ENCODE results near the gene PANK2. TPM values are rescaled to one million over a fixed set of nuclear protein-coding genes. Genes with fewer than 3 reads are reported as not detected.
"Not testable (repeated sequence)": the region's sequence is repeated elsewhere in the genome, so short reads cannot be mapped to it uniquely, and the experiment has no call there.

PANK2 gene
- total RNA-seq, 1 experiment from 2014 or later: 48.8 TPM

- no peak for DNase-seq (ENCODE audit: low read depth)
- in situ Hi-C loops (cut with HindIII; ENCODE audit: low pct_unique_long_range_greater_than_20kb, low sequenced_read_pairs): no loop called here
These were observed 46.8 kb downstream of the PANK2 start for GRCh38 chr20:3935956-3936340.

DNA sequence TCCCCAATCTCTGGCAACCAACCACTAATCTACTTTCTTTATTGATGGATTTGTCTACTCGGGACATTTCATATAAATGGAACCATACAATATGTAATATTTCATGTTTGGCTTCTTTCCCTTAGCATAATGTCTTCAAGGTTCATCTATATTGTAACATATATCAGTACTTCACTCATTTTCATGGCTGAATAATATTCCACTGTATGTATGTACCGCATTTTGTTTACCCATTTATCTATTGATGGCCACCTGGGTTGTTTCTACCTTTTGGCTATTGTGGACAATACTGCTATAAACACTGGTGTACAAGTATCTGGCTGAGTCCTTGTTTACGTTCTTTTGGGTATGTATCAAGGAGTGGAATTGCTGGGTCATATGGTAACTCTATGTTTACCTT, 48.4 kb downstream of the PANK2 start:
- in situ Hi-C loops (cut with HindIII; ENCODE audit: low pct_unique_long_range_greater_than_20kb, low sequenced_read_pairs): no loop called here
- no peak for DNase-seq (ENCODE audit: low read depth)

DNA sequence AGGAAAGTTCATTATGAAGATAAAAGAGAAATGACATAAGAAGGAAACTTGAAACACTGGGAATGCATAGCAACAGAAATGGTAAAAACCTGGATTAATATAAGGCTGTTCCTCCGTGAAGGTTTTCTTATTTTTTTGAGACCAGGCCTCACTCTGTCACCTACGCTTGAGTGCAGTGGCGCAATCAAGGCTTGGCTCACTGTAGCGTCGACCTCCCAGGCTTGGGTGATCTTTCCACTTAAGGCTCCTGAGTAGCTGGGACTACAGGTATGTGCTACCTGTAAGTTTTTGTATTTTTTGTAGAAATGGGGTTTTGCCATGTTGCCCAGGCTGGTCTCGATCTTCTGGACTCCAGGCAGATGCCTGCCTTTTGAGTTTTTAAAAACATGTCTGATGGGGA, 51.7 kb downstream of the PANK2 start:
- in situ Hi-C loops (cut with HindIII; ENCODE audit: low pct_unique_long_range_greater_than_20kb, low sequenced_read_pairs): no loop called here
- DNase-seq (ENCODE audit: low read depth): no peak

DNA sequence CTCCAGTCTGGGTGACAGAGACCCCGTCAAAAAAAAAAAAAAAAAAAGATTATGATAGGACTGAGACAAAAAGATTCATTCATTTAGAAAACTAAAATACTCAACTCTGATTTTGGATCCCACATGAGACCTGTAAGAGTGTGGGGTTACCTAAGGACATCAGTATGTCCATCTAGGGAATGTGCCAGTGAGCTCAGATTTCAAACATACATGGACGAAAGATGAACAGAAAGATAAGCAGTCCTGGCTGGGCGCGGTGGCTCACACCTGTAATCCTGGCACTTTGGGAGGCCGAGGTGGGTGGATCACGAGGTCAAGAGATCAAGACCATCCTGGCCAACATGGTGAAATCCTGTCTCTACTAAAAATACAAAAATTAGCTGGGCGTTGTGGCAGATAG, 57.5 kb downstream of the PANK2 start:
- DNase-seq (ENCODE audit: low read depth); in situ Hi-C loops (cut with HindIII; ENCODE audit: low pct_unique_long_range_greater_than_20kb, low sequenced_read_pairs): not testable (repeated sequence)

DNA sequence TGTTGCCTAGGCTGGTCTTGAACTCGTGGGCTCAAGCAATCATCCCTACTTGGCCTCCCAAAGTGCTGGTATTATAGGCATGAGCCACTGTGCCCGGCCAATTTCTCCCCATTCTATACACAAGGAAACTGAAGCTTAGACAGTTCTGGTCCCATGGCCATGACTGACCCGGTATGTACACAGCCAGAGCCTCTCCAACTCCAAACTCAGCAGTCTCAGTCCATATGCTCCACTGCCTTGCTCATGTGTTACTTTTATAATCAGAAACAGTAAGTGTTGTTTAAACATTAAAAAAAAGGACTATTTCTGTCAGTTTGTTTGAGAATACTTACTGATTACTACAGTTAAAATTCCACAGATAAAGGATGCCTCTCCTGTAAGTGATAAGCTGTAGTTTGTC, 75.5 kb downstream of the PANK2 start:
- in situ Hi-C loops (cut with HindIII; ENCODE audit: low pct_unique_long_range_greater_than_20kb, low sequenced_read_pairs): no loop called here
- DNase-seq (ENCODE audit: low read depth): no peak

DNA sequence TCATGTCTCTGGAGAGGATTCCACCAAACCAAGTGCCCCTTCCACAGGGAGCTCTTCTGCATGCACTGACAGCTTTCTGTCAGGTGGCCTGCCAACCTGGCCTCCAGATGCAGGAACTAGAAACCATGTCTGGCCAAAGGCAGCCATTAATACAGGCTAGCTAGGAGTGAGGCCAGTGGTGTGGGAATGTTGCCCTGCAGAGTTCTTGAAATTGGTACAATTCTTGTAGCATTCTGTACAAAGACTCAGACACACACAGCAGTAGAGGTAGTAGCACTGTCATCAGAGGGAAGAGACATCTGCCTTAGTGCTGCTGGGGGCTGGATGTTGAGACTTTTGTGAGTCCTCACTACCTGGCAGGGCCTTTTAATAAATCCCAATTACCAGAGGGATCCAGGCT, 77.4 kb downstream of the PANK2 start:
- in situ Hi-C loops (cut with HindIII; ENCODE audit: low pct_unique_long_range_greater_than_20kb, low sequenced_read_pairs): no loop called here
- DNase-seq (ENCODE audit: low read depth): no peak

DNA sequence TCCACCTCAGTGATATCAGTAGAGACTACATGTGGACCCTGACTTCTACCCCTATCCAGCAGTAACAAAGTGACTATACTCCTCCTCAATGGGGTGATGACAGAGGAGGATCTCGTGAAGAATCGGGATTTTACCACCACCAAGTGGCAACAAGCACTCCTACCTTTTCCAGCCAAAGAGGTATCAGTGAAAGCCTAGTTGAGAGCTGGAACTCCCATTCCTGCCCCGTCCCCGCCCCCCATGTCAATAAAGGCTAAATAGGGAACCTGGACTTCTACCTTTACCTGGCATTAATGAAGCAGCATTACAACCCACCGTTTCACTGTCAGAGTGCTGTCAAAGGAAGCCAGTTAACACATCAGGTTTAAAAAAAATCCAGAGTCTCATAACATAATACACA, 80.8 kb downstream of the PANK2 start:
- in situ Hi-C loops (cut with HindIII; ENCODE audit: low pct_unique_long_range_greater_than_20kb, low sequenced_read_pairs): no loop called here
- no peak for DNase-seq (ENCODE audit: low read depth)

DNA sequence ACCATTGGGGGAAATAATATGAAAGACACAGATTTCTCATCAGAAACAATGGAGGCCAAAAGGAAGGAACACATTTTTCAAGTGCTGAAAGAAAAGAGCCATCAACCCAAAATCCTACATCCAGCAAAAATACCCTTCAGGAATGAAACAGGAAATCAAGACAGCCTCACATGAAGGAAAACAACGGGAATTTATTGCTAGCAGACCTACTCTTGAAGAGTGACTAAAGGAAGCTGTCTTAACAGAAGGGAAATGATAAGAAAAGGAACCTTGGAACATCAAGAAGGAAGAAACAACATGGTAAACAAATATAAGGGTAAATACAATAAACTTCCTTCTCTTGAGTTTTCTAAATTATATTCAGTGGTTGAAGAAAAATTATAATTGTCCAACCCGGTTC, 82.0 kb downstream of the PANK2 start:
- in situ Hi-C loops (cut with HindIII; ENCODE audit: low pct_unique_long_range_greater_than_20kb, low sequenced_read_pairs): no loop called here
- DNase-seq (ENCODE audit: low read depth): no peak

GRCh38 chr20:3972161-3972560, 83.0 kb downstream of the PANK2 start:
- in situ Hi-C loops (cut with HindIII; ENCODE audit: low pct_unique_long_range_greater_than_20kb, low sequenced_read_pairs): no loop called here
- DNase-seq (ENCODE audit: low read depth): no peak

DNA sequence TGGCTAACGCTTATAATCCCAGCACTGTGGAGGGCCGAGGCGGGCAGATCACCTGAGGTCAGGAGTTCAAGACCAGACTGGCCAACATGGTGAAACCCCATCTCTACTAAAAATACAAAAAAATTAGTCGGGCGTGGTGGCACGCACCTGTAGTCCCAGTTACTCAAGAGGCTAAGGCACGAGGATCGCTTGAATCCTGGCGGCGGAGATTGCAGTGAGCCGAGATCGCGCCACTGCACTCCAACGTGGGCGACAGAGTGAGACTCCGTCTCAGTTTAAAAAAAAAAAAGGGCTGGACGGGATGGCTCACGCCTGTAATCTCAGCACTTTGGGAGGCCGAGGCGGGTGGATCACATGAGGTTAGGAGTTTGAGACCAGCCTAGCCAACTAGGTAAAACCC, 83.4 kb downstream of the PANK2 start:
- in situ Hi-C loops (cut with HindIII; ENCODE audit: low pct_unique_long_range_greater_than_20kb, low sequenced_read_pairs); DNase-seq (ENCODE audit: low read depth): not testable (repeated sequence)

GRCh38 chr20:3973705-3974104, 84.5 kb downstream of the PANK2 start:
- no peak for DNase-seq (ENCODE audit: low read depth)

GRCh38 chr20:3976511-3976910, 87.3 kb downstream of the PANK2 start:
- in situ Hi-C loops (cut with HindIII; ENCODE audit: low pct_unique_long_range_greater_than_20kb, low sequenced_read_pairs): no loop called here
- DNase-seq (ENCODE audit: low read depth): no peak

More at GRCh38 chr20:3973705-3974104, 84.5 kb downstream of the PANK2 start:
- in situ Hi-C loops (cut with HindIII; ENCODE audit: low pct_unique_long_range_greater_than_20kb, low sequenced_read_pairs): no loop called here

Other genes starting within 250 kb of the PANK2 start
- not detected in 2 replicates for gene GFRA4, start 226.0 kb upstream of the PANK2 start, total RNA-seq (2014; rRNA removed; shearing (Covaris generic); ENCODE audit: low replicate concordance)
- gene ADAM33, start 207.4 kb upstream of the PANK2 start, total RNA-seq (2014; rRNA removed; shearing (Covaris generic); ENCODE audit: low replicate concordance): not detected in 2 replicates
- not detected in 2 replicates for gene SIGLEC1, start 176.8 kb upstream of the PANK2 start, total RNA-seq (2014; rRNA removed; shearing (Covaris generic); ENCODE audit: low replicate concordance)
- not detected in 2 replicates for gene HSPA12B, start 156.7 kb upstream of the PANK2 start, total RNA-seq (2014; rRNA removed; shearing (Covaris generic); ENCODE audit: low replicate concordance)
- gene ADISSP, start 121.6 kb upstream of the PANK2 start, total RNA-seq (2014; rRNA removed; shearing (Covaris generic); ENCODE audit: low replicate concordance): 70.6 and 73.8 TPM in 2 replicates
- gene SPEF1, start 107.9 kb upstream of the PANK2 start, total RNA-seq (2014; rRNA removed; shearing (Covaris generic); ENCODE audit: low replicate concordance): 0.54 and 3.5 TPM in 2 replicates
- 101 and 105 TPM in 2 replicates for gene CENPB, start 102.6 kb upstream of the PANK2 start, total RNA-seq (2014; rRNA removed; shearing (Covaris generic); ENCODE audit: low replicate concordance)
- gene CDC25B, start 93.1 kb upstream of the PANK2 start, total RNA-seq (2014; rRNA removed; shearing (Covaris generic); ENCODE audit: low replicate concordance): 33.0 and 34.1 TPM in 2 replicates
- 18.4 and 31.0 TPM in 2 replicates for gene AP5S1, start 68.8 kb upstream of the PANK2 start, total RNA-seq (2014; rRNA removed; shearing (Covaris generic); ENCODE audit: low replicate concordance)
- gene MAVS, start 42.6 kb upstream of the PANK2 start, total RNA-seq (2014; rRNA removed; shearing (Covaris generic); ENCODE audit: low replicate concordance): 10.0 and 12.1 TPM in 2 replicates
- gene RNF24, start 126.2 kb downstream of the PANK2 start, total RNA-seq (2014; rRNA removed; shearing (Covaris generic); ENCODE audit: low replicate concordance): 2.6 and 17.3 TPM in 2 replicates

Data from Caki2 (cell line).